HEK293 (cell line): ENCODE measurements around the gene MTRFR.
A peak's percentile ranks its signal among the peaks of the same experiment; 100 is the strongest.
"Not testable (repeated sequence)": the region's sequence is repeated elsewhere in the genome, so short reads cannot be mapped to it uniquely, and the experiment has no call there.

ENCODE experiments used
- CTCF ChIA-PET: fragments of 350-600 bp; formaldehyde crosslinking; extraction: SDS; loops from one replicate; lab custom pipeline; 2021; ENCODE audit warnings: antibody characterized with exemption; lab: Yijun Ruan, JAX
- POLR2A ChIA-PET: fragments of 300-600 bp; formaldehyde crosslinking; extraction: SDS; loops from one replicate; lab custom pipeline; 2020; ENCODE audit warnings: antibody characterized with exemption, inconsistent platforms; lab: Yijun Ruan, JAX
- H3K27ac ChIP-seq: fragments of 200-500 bp; sonication (Bioruptor generic); 2 replicates; pipeline ENCODE4 v1.5.1; 2014; ENCODE audit warnings: low read depth, low read length, control low read depth, inconsistent platforms; ENCODE audit errors: extremely low read depth
- H3K36me3 ChIP-seq, 2 experiments: fragments of 200-500 bp in 1 of 2; sonication (Bioruptor generic) in 1 of 2; 1 replicate in 1 of 2; 2 replicates in 1 of 2; pipeline ENCODE4 v1.5.1; 2014 to 2017; ENCODE audit warnings: inconsistent platforms in 2 of 2, low read length in 2 of 2; ENCODE audit not compliant: control insufficient read depth in 2 of 2, insufficient read depth in 1 of 2
- H3K4me1 ChIP-seq: fragments of 200-500 bp; sonication (Bioruptor generic); 2 replicates; pipeline ENCODE4 v1.5.1; 2014; ENCODE audit warnings: mild to moderate bottlenecking, low read length, inconsistent platforms; ENCODE audit not compliant: control insufficient read depth, insufficient read depth
- H3K4me3 ChIP-seq: 2 replicates; pipeline ENCODE4 v1.5.1; 2011; ENCODE audit warnings: low read depth, mild to moderate bottlenecking, control low read depth, low read length, moderate library complexity
- H3K9me3 ChIP-seq: fragments of 200-500 bp; sonication (Bioruptor generic); 2 replicates; pipeline ENCODE4 v1.5.1; 2014; ENCODE audit warnings: low read depth, low read length, inconsistent platforms; ENCODE audit not compliant: control insufficient read depth, insufficient read depth
- EGR2 ChIP-seq: fragments of 450-650 bp; formaldehyde crosslinking; IDR thresholded peaks from 2 replicates; pipeline ENCODE4 v1.5.1; 2016; ENCODE audit warnings: low read depth, missing biosample characterization, missing genetic modification characterization
- GLIS2 ChIP-seq: fragments of 450-650 bp; formaldehyde crosslinking; IDR thresholded peaks from 2 replicates; pipeline ENCODE4 v1.5.1; 2016; ENCODE audit warnings: missing biosample characterization, missing genetic modification characterization
- HIC1 ChIP-seq: fragments of 450-650 bp; formaldehyde crosslinking; IDR thresholded peaks from 2 replicates; pipeline ENCODE4 v1.5.1; 2016; ENCODE audit warnings: missing biosample characterization, missing genetic modification characterization
- SALL2 ChIP-seq: fragments of 450-650 bp; formaldehyde crosslinking; IDR thresholded peaks from 2 replicates; pipeline ENCODE4 v1.5.0; 2017; ENCODE audit warnings: missing biosample characterization, mild to moderate bottlenecking, missing genetic modification characterization, borderline replicate concordance
- SETDB1 ChIP-seq: IDR thresholded peaks from one replicate; pipeline ENCODE4 v1.6.1; 2017; ENCODE audit warnings: mild to moderate bottlenecking, low read length, moderate library complexity, mixed read lengths; ENCODE audit not compliant: insufficient read length
- YY1 ChIP-seq: fragments of 450-650 bp; formaldehyde crosslinking; IDR thresholded peaks from 2 replicates; pipeline ENCODE4 v1.5.1; 2018; ENCODE audit warnings: missing biosample characterization, missing genetic modification characterization
- ZBTB8A ChIP-seq: fragments of 450-650 bp; formaldehyde crosslinking; IDR thresholded peaks from 2 replicates; pipeline ENCODE4 v1.5.1; 2016; ENCODE audit warnings: missing biosample characterization, missing genetic modification characterization
- ZFHX2 ChIP-seq: fragments of 450-650 bp; formaldehyde crosslinking; conservative IDR thresholded peaks from 2 replicates; pipeline ENCODE4 v1.5.1; 2016; ENCODE audit warnings: missing biosample characterization, missing genetic modification characterization
- ZNF114 ChIP-seq: fragments of 450-650 bp; formaldehyde crosslinking; IDR thresholded peaks from 2 replicates; pipeline ENCODE4 v1.5.0; 2017; ENCODE audit warnings: missing biosample characterization, missing genetic modification characterization
- ZNF202 ChIP-seq: fragments of 450-650 bp; formaldehyde crosslinking; IDR thresholded peaks from 2 replicates; pipeline ENCODE4 v1.5.1; 2016; ENCODE audit warnings: missing biosample characterization, missing genetic modification characterization, borderline replicate concordance
- ZNF394 ChIP-seq: fragments of 450-650 bp; formaldehyde crosslinking; IDR thresholded peaks from 2 replicates; pipeline ENCODE4 v1.5.1; 2016; ENCODE audit warnings: missing biosample characterization, missing genetic modification characterization, mild to moderate bottlenecking, moderate library complexity, borderline replicate concordance
- ZNF558 ChIP-seq: fragments of 450-650 bp; formaldehyde crosslinking; IDR thresholded peaks from 2 replicates; pipeline ENCODE4 v1.5.1; 2016; ENCODE audit warnings: missing biosample characterization, missing genetic modification characterization
- ZNF776 ChIP-seq: fragments of 450-650 bp; formaldehyde crosslinking; IDR thresholded peaks from 2 replicates; pipeline ENCODE4 v1.5.0; 2017; ENCODE audit warnings: missing biosample characterization, missing genetic modification characterization, borderline replicate concordance
- ZNF791 ChIP-seq: fragments of 450-650 bp; formaldehyde crosslinking; IDR thresholded peaks from 2 replicates; pipeline ENCODE4 v1.5.1; 2016; ENCODE audit warnings: missing biosample characterization, missing genetic modification characterization

Gene MTRFR

GRCh38 chr12:123243671-123244262 is 10.5 kb downstream of the MTRFR start (continued):
- TF ChIP-seq ZNF114 (tag by site-specific recombination) (no peak), GLIS2 (tag by site-specific recombination) (no peak)

GRCh38 chr12:123245678-123246077 is 12.4 kb downstream of the MTRFR start:
- POLR2A ChIA-PET = no interaction called here
- CTCF ChIA-PET = interaction anchor here (0.6 kb wide), 1 partner anchor 117 kb away, joined by 3 read pairs; no protein-coding TSS in a partner anchor
- no peak for TF ChIP-seq ZNF394
- no peak for TF ChIP-seq ZNF791 (tag by site-specific recombination)
- TF ChIP-seq ZNF776 (tag by site-specific recombination) = no peak
- TF ChIP-seq YY1 (tag by site-specific recombination) = no peak
- no peak for TF ChIP-seq SALL2 (tag by site-specific recombination)
- TF ChIP-seq ZNF558 = no peak
- no peak for TF ChIP-seq HIC1 (tag by site-specific recombination)

GRCh38 chr12:123248129-123248528 is 14.9 kb downstream of the MTRFR start:
- peaks cover 0 to 14% of the 10 kb centered on the region in 2 experiments; a peak in 2 of 3 replicates for H3K36me3 ChIP-seq
- not testable (repeated sequence) for H3K27ac ChIP-seq, H3K9me3 ChIP-seq, H3K4me1 ChIP-seq, H3K4me3 ChIP-seq
- ChIA-PET POLR2A (interaction anchor here (5.7 kb wide), 1 partner anchor 15 kb away, joined by 56 read pairs; the partner anchor contains the start of genes MPHOSPH9 and MTRFR), CTCF (interaction anchor here (3.1 kb wide), 1 partner anchor 10 kb away, joined by 18 read pairs; no protein-coding TSS in a partner anchor)
- peak; percentile 44 for TF ChIP-seq SETDB1

More at GRCh38 chr12:123245678-123246077, 12.4 kb downstream of the MTRFR start:
- peaks cover 7% of the 10 kb centered on the region; the same call in 1 of the 2 replicates for H3K4me1 ChIP-seq
- no peak overlapping the region for H3K27ac ChIP-seq
- H3K4me3 ChIP-seq = no peak overlapping the region
- peaks cover 8 to 27% of the 10 kb centered on the region in 2 experiments; a peak in 2 of 3 replicates for H3K36me3 ChIP-seq
- no peaks in the 10 kb centered on the region for H3K9me3 ChIP-seq

GRCh38 chr12:123248996-123249741 is 15.9 kb downstream of the MTRFR start:
- not testable (repeated sequence) for H3K4me1 ChIP-seq, H3K9me3 ChIP-seq, H3K4me3 ChIP-seq, H3K27ac ChIP-seq
- peaks cover 0 to 24% of the 10 kb centered on the region in 2 experiments; a peak in 2 of 3 replicates for H3K36me3 ChIP-seq
- CTCF ChIA-PET = interaction anchor here (0.6 to 3.1 kb wide), 2 partner anchors 11 to 167 kb away, joined by 5 to 18 read pairs; no protein-coding TSS in a partner anchor
- 0 out of 2 replicates have a peak, but pooled peaks have one; percentile 13 for TF ChIP-seq GLIS2 (tag by site-specific recombination)
- peak; percentile 59 for TF ChIP-seq ZFHX2 (tag by site-specific recombination)
- peak; percentile 44; the same call in 1 of the 2 replicates for TF ChIP-seq ZBTB8A (tag by site-specific recombination)
- TF ChIP-seq EGR2 = peak; percentile 53; the same call in 1 of the 2 replicates
- peak; percentile 63; the same call in 1 of the 2 replicates for TF ChIP-seq ZNF202 (tag by site-specific recombination)
- POLR2A ChIA-PET = interaction anchor here (5.7 kb wide), 1 partner anchor 16 kb away, joined by 56 read pairs; the partner anchor contains the start of genes MPHOSPH9 and MTRFR
